GM10266 (cell line): ENCODE measurements around the gene NAT10.
"Not testable (repeated sequence)": the region's sequence is repeated elsewhere in the genome, so short reads cannot be mapped to it uniquely, and the experiment has no call there.

Experiments used
- DNase-seq: peaks from one replicate; pipeline ENCODE4 v3.0.0; 2012; ENCODE audit errors: extremely low spot score
- CTCF ChIP-seq: IDR thresholded peaks from 2 replicates; pipeline ENCODE4 v1.5.1; 2012; ENCODE audit warnings: mild to moderate bottlenecking, low read depth; ENCODE audit not compliant: control insufficient read depth, insufficient read depth; ENCODE audit errors: missing control alignments

Gene NAT10

GRCh38 chr11:34086554-34087283 lies 18.7 kb upstream of the NAT10 start:
- no peak for TF ChIP-seq CTCF
- no peak for DNase-seq

- DNase-seq = no peak
- no peak for TF ChIP-seq CTCF
Observed at GRCh38 chr11:34091825-34092224, 13.6 kb upstream of the NAT10 start.

- not testable (repeated sequence) for DNase-seq
Observed at GRCh38 chr11:34094900-34095299, 10.5 kb upstream of the NAT10 start.

- TF ChIP-seq CTCF = no peak
- no peak for DNase-seq
Observed at GRCh38 chr11:34098813-34099212, 6.6 kb upstream of the NAT10 start.

GRCh38 chr11:34104680-34105078 lies 750 bp upstream of the NAT10 start:
- no peak for TF ChIP-seq CTCF
- DNase-seq = no peak

GRCh38 chr11:34105957-34106504 lies 602 bp downstream of the NAT10 start:
- TF ChIP-seq CTCF = no peak
- no peak for DNase-seq

DNA sequence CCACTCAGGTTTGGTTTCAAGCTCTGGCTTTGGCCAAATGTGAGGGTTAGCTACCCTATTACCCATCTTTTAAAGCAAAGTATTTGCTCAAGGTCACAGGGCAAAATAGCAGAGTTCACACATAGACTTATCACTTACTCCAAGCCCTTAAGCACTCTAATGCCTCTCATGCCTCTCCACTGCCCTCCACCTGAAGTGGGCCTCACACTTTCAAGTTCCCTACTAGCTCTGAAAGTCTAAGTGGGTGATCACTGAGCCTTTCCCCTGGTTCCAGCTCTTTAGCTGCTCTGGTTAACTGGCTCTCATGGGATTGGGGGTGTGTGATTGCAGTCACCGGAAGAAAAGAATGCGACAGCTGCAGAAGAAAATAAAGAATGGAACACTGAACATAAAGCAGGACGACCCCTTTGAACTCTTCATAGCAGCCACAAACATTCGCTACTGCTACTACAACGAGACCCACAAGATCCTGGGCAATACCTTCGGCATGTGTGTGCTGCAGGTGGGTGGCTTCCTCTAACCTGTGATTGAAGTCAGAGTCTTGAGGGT lies 6.4 kb downstream of the NAT10 start:
- TF ChIP-seq CTCF = no peak
- no peak for DNase-seq
